K562 (cell line): Measurements from ENCODE around the gene RNF11. TPM values are rescaled to one million over a fixed set of nuclear protein-coding genes. Genes with fewer than 3 reads are reported as not detected.

Experiments used
- CBX8 ChIP-seq: fragments of 200-600 bp; sonication (generic); IDR thresholded peaks from 2 replicates; pipeline ENCODE4 v1.6.1; 2012; ENCODE audit warnings: borderline replicate concordance, mixed run types, low read depth, mild to moderate bottlenecking, moderate library complexity, mixed read lengths, low read length, control low read depth, inconsistent platforms; ENCODE audit not compliant: poor library complexity, severe bottlenecking; ENCODE audit errors: extremely low read depth
- CHCHD3 ChIP-seq: fragments of 250-450 bp; sonication (Bioruptor Pico); IDR thresholded peaks from 2 replicates; pipeline ENCODE4 v2.1.2; 2022; ENCODE audit warnings: mild to moderate bottlenecking
- CUX1 ChIP-seq: fragments of 200-800 bp; sonication (Bioruptor generic); IDR thresholded peaks from 2 replicates; pipeline ENCODE4 v1.6.1; 2016; ENCODE audit warnings: missing genetic modification characterization, missing compliant biosample characterization
- ETV5 ChIP-seq: sonication (generic); formaldehyde crosslinking; IDR thresholded peaks from 2 replicates; pipeline ENCODE4 v1.4.0; 2020; ENCODE audit warnings: low read depth, mild to moderate bottlenecking, missing genetic modification reagents
- ID3 ChIP-seq, 2 experiments: fragments of 250-450 bp in 1 of 2; fragments of 450-650 bp in 1 of 2; sonication (Bioruptor Pico) in 1 of 2; IDR thresholded peaks; 2 replicates each; pipeline versions ENCODE4 v1.6.1 to v1.8.0; 2016 to 2021; ENCODE audit warnings: mild to moderate bottlenecking in 2 of 2, moderate library complexity in 2 of 2, missing compliant biosample characterization in 1 of 2, missing genetic modification characterization in 1 of 2
- JUND ChIP-seq, 2 experiments: IDR thresholded peaks; 2 replicates in 1 of 2; 3 replicates in 1 of 2; pipeline ENCODE4 v1.6.1; 2011; ENCODE audit warnings: borderline replicate concordance in 2 of 2, low read depth in 2 of 2, low read length in 2 of 2, improper control_type of control experiment in 1 of 2, missing biosample characterization in 1 of 2, missing genetic modification characterization in 1 of 2, missing genetic modification reagents in 1 of 2
- MED1 ChIP-seq: sonication (generic); formaldehyde crosslinking; IDR thresholded peaks from 2 replicates; pipeline ENCODE4 v1.8.1; 2023; ENCODE audit warnings: missing genetic modification reagents, borderline replicate concordance
- MEIS2 ChIP-seq: fragments of 450-650 bp; IDR thresholded peaks from 2 replicates; pipeline ENCODE4 v1.6.1; 2014; ENCODE audit warnings: mild to moderate bottlenecking; ENCODE audit not compliant: partially characterized antibody
- SOX6 ChIP-seq: fragments of 450-650 bp; IDR thresholded peaks from 2 replicates; pipeline ENCODE4 v1.6.1; 2014; ENCODE audit warnings: mild to moderate bottlenecking
- TAF7 ChIP-seq: fragments of 450-650 bp; IDR thresholded peaks from 2 replicates; pipeline ENCODE4 v1.6.1; 2016; ENCODE audit warnings: missing genetic modification characterization, missing compliant biosample characterization
- TAL1 ChIP-seq: fragments of 450-650 bp; IDR thresholded peaks from 2 replicates; pipeline ENCODE4 v1.6.1; 2016; ENCODE audit warnings: mild to moderate bottlenecking
- ZNF318 ChIP-seq, 2 experiments: fragments of 450-650 bp; IDR thresholded peaks; 2 replicates each; pipeline ENCODE4 v1.6.1; 2016; ENCODE audit warnings: mild to moderate bottlenecking in 2 of 2, borderline replicate concordance in 1 of 2, low read depth in 1 of 2, moderate library complexity in 1 of 2
- polyA plus RNA-seq, 8 experiments: library from polyadenylated mRNA; depleted of rRNA in 4 of 8; stranded (reverse) in 5 of 8; unstranded in 3 of 8; fragments of >200 nt; fragmentation: Nextera tagmentation in 2 of 8; fragmentation: Illumina TruSeq in 1 of 8; extraction: Ambion mirVana in 2 of 8; extraction: Trizol in 1 of 8; gene quantifications; 2 replicates each; pipeline versions ENCODE4 v1.2.1 to v1.2.3, GENCODE V29; 2011 to 2014; ENCODE audit warnings: inconsistent platforms in 1 of 8, missing spikeins in 1 of 8
- total RNA-seq, 7 experiments: library from RNA; depleted of rRNA in 6 of 7; stranded (reverse); fragments of >200 nt in 6 of 7; fragmentation: Illumina TruSeq in 2 of 7; extraction: Trizol in 2 of 7; gene quantifications; 2 replicates each; pipeline versions ENCODE4 v1.2.1 to v1.2.3, GENCODE V29; 2011 to 2021; ENCODE audit warnings: low replicate concordance in 1 of 7

RNF11 gene
- total and polyA plus RNA-seq, 9 of the 15 experiments (the other 6 are each of a cell fraction or from before 2014, with no cell fraction given) = 5.7 to 34.3 (median 23.1) TPM

DNA sequence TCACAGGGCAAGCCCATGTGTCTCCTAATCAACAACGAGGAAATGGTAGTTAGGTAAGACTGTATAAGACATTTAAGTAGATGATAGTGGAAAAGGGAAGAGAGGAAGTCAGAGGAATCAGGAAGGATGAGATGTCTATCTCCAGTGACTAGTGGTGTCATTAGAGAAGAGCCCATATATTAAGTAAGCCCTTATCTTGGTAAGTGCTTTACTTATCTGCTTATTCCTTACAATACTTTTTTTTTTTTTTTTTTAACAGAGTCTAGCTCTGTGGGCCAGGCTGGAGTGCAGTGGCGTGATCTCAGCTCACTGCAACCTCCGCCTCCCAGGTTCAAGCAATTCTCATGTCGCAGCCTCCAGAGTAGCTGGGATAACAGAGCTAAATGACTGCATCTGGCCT is 29.5 kb downstream of the RNF11 start (continued):
- TF ChIP-seq TAF7 (tag) (no peak), CBX8 (no peak), MED1 (CRISPR knock-in tag) (no peak), ETV5 (CRISPR knock-in tag) (no peak), TAL1 (no peak), CUX1 (no peak), ZNF318 (IDR thresholded peaks at IDR 0.05; ENCODE audit: borderline replicate concordance in 1 of 2, low read depth in 1 of 2) (no peak), CHCHD3 (CRISPR knock-in tag) (no peak), ID3 (CRISPR knock-in tag; IDR thresholded peaks at IDR 0.05) (no peak), ID3 (tag; IDR thresholded peaks at IDR 0.05) (no peak), MEIS2 (peak; percentile 55), SOX6 (peak; percentile 64; the same call in 1 of the 2 replicates), JUND (IDR thresholded peaks at IDR 0.05; ENCODE audit: borderline replicate concordance, low read depth, low read length) (0 out of 2 replicates have a peak, but pooled peaks have one; percentile 10), JUND (tag; IDR thresholded peaks at IDR 0.05; ENCODE audit: borderline replicate concordance, low read depth, low read length) (0 out of 3 replicates have a peak, but pooled peaks have one; percentile 12)
